ENCODE data around the gene PITPNB.
A peak's percentile ranks its signal among the peaks of the same experiment; 100 is the strongest.

PITPNB gene

DNA sequence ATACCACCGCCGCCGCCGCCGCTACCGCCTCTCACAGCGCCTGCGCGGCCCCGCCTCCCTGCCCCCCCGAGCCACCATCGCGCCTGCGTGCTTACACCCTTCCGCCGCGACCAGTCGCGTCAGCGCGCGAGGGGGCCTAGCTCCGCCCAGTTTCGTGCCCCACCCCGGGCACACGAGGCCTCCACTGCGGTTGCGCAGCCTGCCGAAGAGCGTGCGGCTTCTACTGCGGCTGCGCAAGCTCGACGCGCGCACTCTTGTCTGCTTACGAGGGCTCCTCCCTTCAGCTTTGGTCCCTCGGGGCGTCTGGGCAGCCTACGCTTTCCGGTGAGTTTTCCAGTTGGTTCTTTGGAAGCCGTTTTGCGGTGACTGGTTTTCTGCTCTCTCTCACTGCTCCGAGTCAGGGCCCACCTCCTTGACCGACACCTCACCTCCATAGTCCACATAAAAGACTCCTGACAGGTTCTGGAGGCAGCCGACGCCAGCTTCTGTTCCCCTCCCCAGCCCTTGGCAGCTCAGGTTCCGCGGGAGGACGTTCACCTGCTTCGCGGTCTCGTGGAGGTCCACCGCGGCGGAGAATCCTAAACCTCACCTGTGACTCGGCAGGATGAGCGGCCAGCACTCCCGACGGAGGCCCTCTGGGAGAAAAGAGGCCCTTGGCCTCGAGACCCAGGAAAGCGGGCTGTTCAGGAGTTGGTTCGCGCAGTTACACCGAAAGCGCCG lies at the start of gene PITPNB:
Gene PITPNB (minus strand): TSS at position 35 of the 720 bp plus-strand sequence. CDS start 65 bp downstream, outside the sequence.
- no peaks in the 10 kb centered on the region for H3K27me3 ChIP-seq
- peak within 1 kb of the TSS; percentile 94 to 97 for H3K27ac ChIP-seq
- intact Hi-C loops (cut with DNase I; ENCODE audit: low total_unique reads): loop anchor here (2.0 kb wide), 1 partner anchor 31 kb away; no protein-coding TSS in a partner anchor
- peak; percentile 93 to 99 for DNase-seq
- H3K36me3 ChIP-seq: peaks cover 0 to 8% (median 0%) of the 10 kb centered on the region in 3 donors
- TF ChIP-seq, protein P1, sequence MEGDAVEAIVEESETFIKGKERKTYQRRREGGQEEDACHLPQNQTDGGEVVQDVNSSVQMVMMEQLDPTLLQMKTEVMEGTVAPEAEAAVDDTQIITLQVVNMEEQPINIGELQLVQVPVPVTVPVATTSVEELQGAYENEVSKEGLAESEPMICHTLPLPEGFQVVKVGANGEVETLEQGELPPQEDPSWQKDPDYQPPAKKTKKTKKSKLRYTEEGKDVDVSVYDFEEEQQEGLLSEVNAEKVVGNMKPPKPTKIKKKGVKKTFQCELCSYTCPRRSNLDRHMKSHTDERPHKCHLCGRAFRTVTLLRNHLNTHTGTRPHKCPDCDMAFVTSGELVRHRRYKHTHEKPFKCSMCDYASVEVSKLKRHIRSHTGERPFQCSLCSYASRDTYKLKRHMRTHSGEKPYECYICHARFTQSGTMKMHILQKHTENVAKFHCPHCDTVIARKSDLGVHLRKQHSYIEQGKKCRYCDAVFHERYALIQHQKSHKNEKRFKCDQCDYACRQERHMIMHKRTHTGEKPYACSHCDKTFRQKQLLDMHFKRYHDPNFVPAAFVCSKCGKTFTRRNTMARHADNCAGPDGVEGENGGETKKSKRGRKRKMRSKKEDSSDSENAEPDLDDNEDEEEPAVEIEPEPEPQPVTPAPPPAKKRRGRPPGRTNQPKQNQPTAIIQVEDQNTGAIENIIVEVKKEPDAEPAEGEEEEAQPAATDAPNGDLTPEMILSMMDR (IDR thresholded peaks at IDR 0.05): no peak
- peak within 1 kb of the TSS; percentile 74 to 92 for H3K4me3 ChIP-seq
- no peaks in the 10 kb centered on the region for H3K9me3 ChIP-seq
- H3K4me1 ChIP-seq: peaks cover 0 to 55% (median 24%) of the 10 kb centered on the region in 4 donors

DNA sequence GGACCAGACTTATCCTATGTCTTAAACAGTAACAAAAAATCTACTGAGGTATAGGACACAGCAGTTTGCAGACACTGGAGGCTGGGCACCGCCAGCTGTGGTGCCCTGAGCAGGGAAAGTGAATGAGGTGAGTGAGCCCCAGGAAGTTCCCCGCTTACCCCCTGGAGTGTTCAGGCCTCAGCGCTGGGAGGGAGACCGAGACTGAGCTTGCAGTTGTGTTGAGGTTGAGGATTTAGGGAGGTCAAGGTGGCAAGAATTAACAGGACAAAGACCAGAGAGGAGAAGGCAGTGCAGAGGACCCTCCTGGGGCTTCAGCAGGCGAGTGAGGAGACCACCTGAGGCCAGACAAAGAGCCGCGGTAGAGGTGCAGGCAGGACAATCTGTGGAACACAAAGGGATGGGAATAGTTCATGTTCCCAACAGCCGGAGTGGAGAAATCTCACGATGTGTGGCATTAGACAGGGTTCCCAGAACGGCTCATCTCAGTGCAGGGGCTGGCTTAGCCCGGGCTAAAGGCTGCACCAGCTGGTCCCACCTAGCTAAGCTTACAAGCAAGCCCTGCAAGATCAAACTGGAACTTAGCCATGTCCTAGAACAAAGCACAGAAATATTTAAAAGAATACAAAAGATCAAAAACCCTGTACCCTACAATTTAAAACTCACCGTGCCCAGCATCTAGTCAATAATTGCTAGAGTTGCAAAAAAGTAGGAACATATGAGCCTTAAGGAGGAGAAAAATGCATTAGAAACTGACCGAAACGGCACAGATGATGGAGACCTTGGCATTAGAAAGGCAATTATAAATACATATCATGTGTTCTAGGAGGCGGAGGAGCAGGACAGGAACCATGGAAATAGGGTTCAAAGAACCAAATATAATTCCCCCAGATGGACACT lies 47.4 kb upstream of the PITPNB start:
- H3K36me3 ChIP-seq: peaks cover 0 to 14% (median 7%) of the 10 kb centered on the region in 3 donors
- intact Hi-C loops (cut with DNase I; ENCODE audit: low total_unique reads): no loop called here
- H3K27ac ChIP-seq: no peak overlapping the region
- TF ChIP-seq, protein P1 (IDR thresholded peaks at IDR 0.05): no peak
- DNase-seq: no peak
- H3K4me1 ChIP-seq: peaks cover 0 to 14% (median 3%) of the 10 kb centered on the region in 4 donors
- no peaks in the 10 kb centered on the region for H3K27me3 ChIP-seq
- H3K4me3 ChIP-seq: no peak overlapping the region
- peaks cover 0 to 5% (median 4%) of the 10 kb centered on the region in 3 donors for H3K9me3 ChIP-seq

- peaks cover 0 to 22% (median 3%) of the 10 kb centered on the region in 4 donors for H3K4me1 ChIP-seq
- H3K27me3 ChIP-seq: no peaks in the 10 kb centered on the region
- H3K36me3 ChIP-seq: no peaks in the 10 kb centered on the region
- H3K27ac ChIP-seq: peak overlapping the region in 1 of 2 donors; percentile 35
- H3K4me3 ChIP-seq: no peak overlapping the region
- TF ChIP-seq, protein P1 (IDR thresholded peaks at IDR 0.05): no peak
- intact Hi-C loops (cut with DNase I; ENCODE audit: low total_unique reads): no loop called here
- DNase-seq: no peak
- H3K9me3 ChIP-seq: no peaks in the 10 kb centered on the region
Measured at GRCh38 chr22:27962268-27963044, 43.4 kb upstream of the PITPNB start.

DNA sequence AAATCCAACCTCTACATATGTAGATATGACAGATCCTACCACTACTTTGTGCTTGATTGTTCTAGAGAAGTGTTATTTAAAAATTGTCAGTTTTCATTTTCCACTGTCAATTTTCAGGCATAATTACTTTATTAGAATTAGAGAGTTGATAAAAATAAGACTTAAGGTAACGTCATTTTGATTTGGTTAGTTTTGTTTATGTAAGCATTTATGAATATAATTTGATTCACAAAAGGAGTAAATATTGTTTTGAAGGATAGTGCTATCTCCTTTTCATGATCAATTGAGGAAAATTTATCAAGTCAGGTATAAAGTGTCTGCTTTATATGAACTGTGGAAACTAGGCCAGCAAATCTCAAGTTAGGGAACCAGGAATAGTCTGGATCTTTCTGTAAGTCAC lies 42.6 kb upstream of the PITPNB start:
- no peaks in the 10 kb centered on the region for H3K9me3 ChIP-seq
- intact Hi-C loops (cut with DNase I; ENCODE audit: low total_unique reads): no loop called here
- TF ChIP-seq, protein P1 (IDR thresholded peaks at IDR 0.05): no peak
- no peak overlapping the region for H3K4me3 ChIP-seq
- H3K36me3 ChIP-seq: no peaks in the 10 kb centered on the region
- DNase-seq: no peak
- H3K27me3 ChIP-seq: no peaks in the 10 kb centered on the region
- H3K4me1 ChIP-seq: peaks cover 0 to 22% (median 3%) of the 10 kb centered on the region in 4 donors
- peak overlapping the region in 1 of 2 donors; percentile 35 for H3K27ac ChIP-seq

DNA sequence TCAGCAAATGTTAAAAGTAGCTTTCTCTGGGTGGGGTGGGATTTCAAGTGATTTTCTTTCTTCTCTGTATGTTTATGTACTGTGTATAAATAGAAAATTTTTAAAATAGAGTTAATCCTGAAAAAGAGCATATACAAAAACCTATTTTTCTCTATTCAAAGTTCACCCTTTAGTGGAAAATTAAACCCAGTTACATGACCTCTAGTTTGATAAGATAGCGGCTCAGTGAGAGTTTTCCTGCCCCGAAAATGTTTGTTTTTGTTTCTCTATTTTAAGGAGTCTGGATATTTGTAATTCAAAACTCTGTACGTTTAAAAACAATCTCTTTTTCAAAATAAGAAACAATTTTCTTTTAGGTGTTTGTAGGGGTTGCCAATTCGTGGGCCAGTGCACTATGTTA lies 42.1 kb upstream of the PITPNB start:
- Histone ChIP-seq H3K36me3 (no peaks in the 10 kb centered on the region), H3K4me1 (peaks cover 0 to 22% (median 3%) of the 10 kb centered on the region in 4 donors), H3K27me3 (no peaks in the 10 kb centered on the region), H3K9me3 (no peaks in the 10 kb centered on the region), H3K27ac (peak overlapping the region in 1 of 2 donors; percentile 35), H3K4me3 (no peak overlapping the region)
- TF ChIP-seq, protein P1 (IDR thresholded peaks at IDR 0.05): no peak
- intact Hi-C loops (cut with DNase I; ENCODE audit: low total_unique reads): no loop called here
- no peak for DNase-seq

Measured in tibial artery (tissue), 4 donors.